Measurements from ENCODE around the gene FAH.
"Not testable (repeated sequence)": the region's sequence is repeated elsewhere in the genome, so short reads cannot be mapped to it uniquely, and the experiment has no call there.

The FAH gene

GRCh38 chr15:80152896-80153876 is at the start of gene FAH:
Gene FAH, plus strand, starts transcription at chr15:80152999. Its CDS starts 56 bp downstream, at chr15:80153055.
- DNase-seq: peak in 8 of 56 donors; percentile 30 to 75 (median 52)

GRCh38 chr15:80105193-80105592 is 47.6 kb upstream of the FAH start:
- no peak for DNase-seq

- no peak for DNase-seq
Observed at GRCh38 chr15:80105595-80105994, 47.2 kb upstream of the FAH start.

GRCh38 chr15:80106051-80106450 is 46.7 kb upstream of the FAH start:
- no peak for DNase-seq

- DNase-seq: no peak
Observed at GRCh38 chr15:80107204-80107603, 45.6 kb upstream of the FAH start.

- no peak for DNase-seq
Observed at GRCh38 chr15:80107774-80108173, 45.0 kb upstream of the FAH start.

- no peak for DNase-seq
Observed at GRCh38 chr15:80109388-80109787, 43.4 kb upstream of the FAH start.

GRCh38 chr15:80110920-80111319 is 41.9 kb upstream of the FAH start:
- DNase-seq: no peak

GRCh38 chr15:80114114-80114513 is 38.7 kb upstream of the FAH start:
- DNase-seq: no peak

- no peak for DNase-seq
Observed at GRCh38 chr15:80115021-80115420, 37.8 kb upstream of the FAH start.

GRCh38 chr15:80118956-80119355 is 33.8 kb upstream of the FAH start:
- no peak for DNase-seq

GRCh38 chr15:80120636-80121035 is 32.2 kb upstream of the FAH start:
- no peak for DNase-seq

GRCh38 chr15:80121546-80121945 is 31.3 kb upstream of the FAH start:
- DNase-seq: no peak

- DNase-seq: no peak
Observed at GRCh38 chr15:80123034-80123433, 29.8 kb upstream of the FAH start.

GRCh38 chr15:80127253-80127652 is 25.5 kb upstream of the FAH start:
- not testable (repeated sequence) for DNase-seq

GRCh38 chr15:80127911-80128310 is 24.9 kb upstream of the FAH start:
- no peak for DNase-seq

- no peak for DNase-seq
Observed at GRCh38 chr15:80132382-80132781, 20.4 kb upstream of the FAH start.

GRCh38 chr15:80136854-80137253 is 15.9 kb upstream of the FAH start:
- DNase-seq: no peak

GRCh38 chr15:80138961-80139360 is 13.8 kb upstream of the FAH start:
- no peak for DNase-seq

GRCh38 chr15:80140909-80141308 is 11.9 kb upstream of the FAH start:
- no peak for DNase-seq

GRCh38 chr15:80141916-80142598 is 10.7 kb upstream of the FAH start:
- no peak for DNase-seq

- DNase-seq: no peak
Observed at GRCh38 chr15:80142646-80143045, 10.2 kb upstream of the FAH start.

- DNase-seq: peak in 1 of 56 donors; percentile 2
Observed at GRCh38 chr15:80151148-80151547, 1.7 kb upstream of the FAH start.

Data from amygdala (tissue), 56 donors.